OCI-LY7 (cell line): ENCODE results near the gene CARHSP1. TPM values are rescaled to one million over a fixed set of nuclear protein-coding genes. Genes with fewer than 3 reads are reported as not detected.

ENCODE experiments used
- BruUV-seq: library from RNA; stranded (reverse); fragments of 400-500 nt; replicated peaks from 2 replicates; lab custom pipeline; 2021; lab: Mats Ljungman, UMichigan
- CTCF ChIA-PET: fragments of 300-600 bp; sonication (Branson Sonifier 250); formaldehyde crosslinking; loops from one replicate; lab custom pipeline; 2022; ENCODE audit warnings: antibody characterized with exemption; ENCODE audit not compliant: unreplicated experiment; lab: Charles Lee
- POLR2A ChIA-PET: fragments of 300-600 bp; sonication (Branson Sonifier 250); formaldehyde crosslinking; loops from one replicate; lab custom pipeline; 2022; ENCODE audit warnings: antibody characterized with exemption; lab: Charles Lee
- DNase-seq: peaks from one replicate; pipeline ENCODE4 v3.0.0-alpha.2; 2015; ENCODE audit warnings: low spot score
- H2AFZ ChIP-seq: fragments of 200-600 bp; sonication (generic), shearing (Covaris generic); 2 replicates; pipeline ENCODE4 v1.6.1; 2014; ENCODE audit warnings: mild to moderate bottlenecking, antibody characterized with exemption, low read length, moderate library complexity
- H3K27ac ChIP-seq: fragments of 200-600 bp; sonication (generic); 2 replicates; pipeline ENCODE4 v1.5.1; 2014; ENCODE audit warnings: mixed run types, low read depth, mild to moderate bottlenecking, moderate library complexity, low read length, inconsistent platforms; ENCODE audit not compliant: poor library complexity, severe bottlenecking
- H3K36me3 ChIP-seq: fragments of 200-600 bp; sonication (generic); 2 replicates; pipeline ENCODE4 v1.6.1; 2014; ENCODE audit warnings: mild to moderate bottlenecking, antibody characterized with exemption, low read length, moderate library complexity, mixed read lengths; ENCODE audit not compliant: insufficient read depth
- H3K4me1 ChIP-seq: fragments of 200-600 bp; sonication (generic); 2 replicates; pipeline ENCODE4 v1.5.1; 2014; ENCODE audit warnings: mild to moderate bottlenecking, low read length; ENCODE audit not compliant: insufficient read depth, poor library complexity, severe bottlenecking
- H3K4me2 ChIP-seq: fragments of 200-600 bp; sonication (generic); 2 replicates; pipeline ENCODE4 v1.6.1; 2014; ENCODE audit warnings: mild to moderate bottlenecking, low read length
- H3K4me3 ChIP-seq: fragments of 200-600 bp; sonication (generic); 2 replicates; pipeline ENCODE4 v1.5.1; 2014; ENCODE audit warnings: mild to moderate bottlenecking, low read depth, low read length; ENCODE audit not compliant: poor library complexity, severe bottlenecking
- H3K79me2 ChIP-seq: fragments of 200-600 bp; sonication (generic); 2 replicates; pipeline ENCODE4 v1.6.1; 2016; ENCODE audit warnings: low read depth, mild to moderate bottlenecking, low read length, moderate library complexity, mixed read lengths; ENCODE audit not compliant: insufficient read depth
- H3K9me2 ChIP-seq: fragments of 200-600 bp; sonication (generic); 2 replicates; pipeline ENCODE4 v1.6.1; 2016; ENCODE audit warnings: mild to moderate bottlenecking, low read length, mixed read lengths; ENCODE audit not compliant: insufficient read depth
- H3K9me3 ChIP-seq: fragments of 200-600 bp; sonication (generic); 2 replicates; pipeline ENCODE4 v1.6.1; 2014; ENCODE audit warnings: mild to moderate bottlenecking, mixed run types, low read length, mixed read lengths
- H4K20me1 ChIP-seq: fragments of 200-600 bp; sonication (generic); 2 replicates; pipeline ENCODE4 v1.6.1; 2014; ENCODE audit warnings: mild to moderate bottlenecking, antibody characterized with exemption, low read length, moderate library complexity, mixed read lengths; ENCODE audit not compliant: insufficient read depth
- CTCF ChIP-seq: fragments of 200-600 bp; sonication (generic); conservative IDR thresholded peaks from 2 replicates; pipeline ENCODE4 v1.5.1; 2014; ENCODE audit warnings: mild to moderate bottlenecking, antibody characterized with exemption, low read length, moderate library complexity, mixed read lengths
- EZH2phosphoT487 ChIP-seq: fragments of 200-600 bp; sonication (generic); IDR thresholded peaks from 2 replicates; pipeline ENCODE4 v1.6.1; 2018; ENCODE audit warnings: low read depth, borderline replicate concordance, mild to moderate bottlenecking, mixed run types, antibody characterized with exemption, low read length, moderate library complexity, mixed read lengths
- intact Hi-C: fragments of 100-400 bp; cut with micrococcal nuclease; formaldehyde crosslinking; loops from one replicate; pipeline ENCODE4 v1.10.0; 2022; ENCODE audit not compliant: unreplicated experiment
- total RNA-seq, 2 experiments: library from RNA; depleted of rRNA in 1 of 2; stranded (reverse); fragments of >200 nt in 1 of 2; shearing (Covaris generic) in 1 of 2; gene quantifications; 2 replicates each; pipeline ENCODE4 v1.2.3, GENCODE V29; 2014 to 2022

Gene CARHSP1
- total RNA-seq, 2 experiments from 2014 or later: 156 to 241 TPM

DNA sequence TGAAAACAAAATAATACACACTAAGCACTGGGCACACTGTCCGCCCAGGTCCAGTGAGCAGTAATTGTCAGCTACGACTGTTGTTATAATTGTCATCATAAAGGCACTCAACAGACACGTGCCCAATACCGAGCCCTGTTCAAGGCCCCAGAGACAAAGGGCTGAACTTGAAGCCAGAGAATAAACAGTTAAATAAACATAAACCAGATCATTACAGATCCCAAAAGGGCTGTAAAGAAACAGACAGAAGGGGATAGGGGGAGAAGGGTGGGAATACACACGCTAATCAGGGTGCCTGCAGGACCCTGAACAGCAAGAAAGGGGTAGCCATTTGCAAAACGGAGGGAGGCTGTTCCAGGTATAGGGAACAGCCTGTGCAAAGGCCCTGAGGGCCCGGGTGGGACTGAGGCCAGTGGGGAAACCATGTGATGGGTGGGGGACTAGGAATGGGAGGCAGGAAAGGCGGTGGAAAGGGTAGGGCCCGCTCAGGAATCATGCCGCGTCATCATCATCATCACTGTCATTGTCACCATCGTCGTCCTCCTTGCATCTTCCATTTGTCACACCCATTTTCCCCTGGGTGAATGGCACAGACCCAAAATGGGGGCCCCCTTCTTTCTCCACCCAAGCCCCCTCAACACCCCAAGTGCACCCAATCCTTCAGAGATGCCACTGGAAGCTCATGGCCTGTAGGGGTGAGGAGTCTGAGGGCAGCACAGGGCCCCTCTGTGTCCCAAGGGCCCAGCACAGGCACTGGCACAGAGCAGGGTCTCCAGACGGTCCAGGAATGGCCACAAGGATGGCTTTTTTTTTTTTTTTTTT is 6.3 kb downstream of the CARHSP1 start:
- BruUV-seq: no TSS peak

GRCh38 chr16:8861563-8862308 is 7.1 kb downstream of the CARHSP1 start:
- Histone ChIP-seq H4K20me1 (peaks cover 25% of the 10 kb centered on the region), H3K9me3 (no peaks in the 10 kb centered on the region), H3K4me1 (peaks cover 33% of the 10 kb centered on the region), H3K36me3 (peaks cover 81% of the 10 kb centered on the region), H2AFZ (no peak overlapping the region), H3K4me3 (no peak overlapping the region), H3K27ac (no peak overlapping the region), H3K4me2 (no peak overlapping the region), H3K9me2 (no peaks in the 10 kb centered on the region), H3K79me2 (peaks cover 73% of the 10 kb centered on the region)
- TF ChIP-seq CTCF: no peak
- TF ChIP-seq EZH2phosphoT487: no peak
- no TSS peak for BruUV-seq
- ChIA-PET POLR2A (interaction anchor here (0.7 kb wide), 1 partner anchor 451 kb away, joined by 6 read pairs; no protein-coding TSS in a partner anchor), CTCF (no interaction called here)
- intact Hi-C loops: no loop called here
- no peak for DNase-seq

More for the DNA sequence above, 6.3 kb downstream of the CARHSP1 start:
- no peak for TF ChIP-seq CTCF
- TF ChIP-seq EZH2phosphoT487: no peak
- CTCF ChIA-PET: no interaction called here
- H3K4me2 ChIP-seq: no peak overlapping the region
- peaks cover 40% of the 10 kb centered on the region for H3K4me1 ChIP-seq
- peaks cover 31% of the 10 kb centered on the region for H4K20me1 ChIP-seq
- H3K4me3 ChIP-seq: no peak overlapping the region
- no peaks in the 10 kb centered on the region for H3K9me3 ChIP-seq
- POLR2A ChIA-PET: interaction anchor here (1.1 kb wide), 1 partner anchor 11 kb away, joined by 5 read pairs; no protein-coding TSS in a partner anchor
- H3K79me2 ChIP-seq: peaks cover 81% of the 10 kb centered on the region
- no peak overlapping the region for H3K27ac ChIP-seq
- H3K9me2 ChIP-seq: no peaks in the 10 kb centered on the region
- intact Hi-C loops: no loop called here
- no peak for DNase-seq
- no peak overlapping the region for H2AFZ ChIP-seq
- peaks cover 81% of the 10 kb centered on the region for H3K36me3 ChIP-seq
